ENCODE data around the gene REC8. TPM values are rescaled to one million over a fixed set of nuclear protein-coding genes. Genes with fewer than 3 reads are reported as not detected.

The REC8 gene
- total RNA-seq, 1 experiment from 2014 or later: 0.31 TPM

GRCh38 chr14:24151404-24152080 lies 20.3 kb upstream of the REC8 start:
- in situ Hi-C loops (cut with HindIII; ENCODE audit: low sequenced_read_pairs): no loop called here
- no peak for DNase-seq (ENCODE audit: low spot score)

GRCh38 chr14:24155100-24155499 lies 16.8 kb upstream of the REC8 start:
- DNase-seq (ENCODE audit: low spot score): no peak
- in situ Hi-C loops (cut with HindIII; ENCODE audit: low sequenced_read_pairs): no loop called here

DNA sequence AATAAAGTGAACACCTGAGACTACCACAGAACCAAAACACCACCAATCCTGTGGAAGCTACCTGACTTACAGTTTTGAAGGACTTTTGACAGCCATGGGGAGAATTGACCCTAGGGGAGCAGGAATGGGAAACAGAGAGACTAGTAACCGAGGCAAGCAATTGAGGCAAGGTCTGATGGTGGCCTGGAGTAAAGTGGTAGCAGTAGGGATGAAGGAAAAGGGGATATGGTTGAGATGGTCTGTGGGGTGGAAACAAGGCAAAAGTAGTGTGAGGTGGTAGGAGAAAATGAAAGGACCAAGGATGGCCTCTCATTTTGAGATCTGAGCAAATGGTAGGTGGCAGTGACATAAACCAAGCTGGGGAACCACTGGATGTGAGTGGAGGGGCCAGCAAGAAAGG lies 15.0 kb upstream of the REC8 start:
- in situ Hi-C loops (cut with HindIII; ENCODE audit: low sequenced_read_pairs): no loop called here
- no peak for DNase-seq (ENCODE audit: low spot score)

DNA sequence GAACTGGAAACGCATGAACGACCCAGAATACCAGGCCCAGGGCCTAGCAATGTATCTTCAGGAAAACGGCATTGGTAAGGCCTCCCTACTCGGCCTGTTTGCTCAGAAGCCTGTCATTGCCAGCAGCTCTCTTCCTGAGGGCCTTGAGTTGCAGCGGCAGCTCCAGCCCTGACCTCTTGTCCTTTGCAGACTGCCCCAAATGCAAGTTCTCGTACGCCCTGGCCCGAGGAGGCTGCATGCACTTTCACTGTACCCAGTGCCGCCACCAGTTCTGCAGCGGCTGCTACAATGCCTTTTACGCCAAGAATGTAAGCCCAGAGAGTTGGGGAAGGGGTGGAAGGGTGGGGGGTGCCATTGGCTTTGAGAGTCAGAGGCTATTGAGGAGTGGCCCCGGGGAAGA lies 14.5 kb upstream of the REC8 start:
- in situ Hi-C loops (cut with HindIII; ENCODE audit: low sequenced_read_pairs): no loop called here
- DNase-seq (ENCODE audit: low spot score): no peak

DNA sequence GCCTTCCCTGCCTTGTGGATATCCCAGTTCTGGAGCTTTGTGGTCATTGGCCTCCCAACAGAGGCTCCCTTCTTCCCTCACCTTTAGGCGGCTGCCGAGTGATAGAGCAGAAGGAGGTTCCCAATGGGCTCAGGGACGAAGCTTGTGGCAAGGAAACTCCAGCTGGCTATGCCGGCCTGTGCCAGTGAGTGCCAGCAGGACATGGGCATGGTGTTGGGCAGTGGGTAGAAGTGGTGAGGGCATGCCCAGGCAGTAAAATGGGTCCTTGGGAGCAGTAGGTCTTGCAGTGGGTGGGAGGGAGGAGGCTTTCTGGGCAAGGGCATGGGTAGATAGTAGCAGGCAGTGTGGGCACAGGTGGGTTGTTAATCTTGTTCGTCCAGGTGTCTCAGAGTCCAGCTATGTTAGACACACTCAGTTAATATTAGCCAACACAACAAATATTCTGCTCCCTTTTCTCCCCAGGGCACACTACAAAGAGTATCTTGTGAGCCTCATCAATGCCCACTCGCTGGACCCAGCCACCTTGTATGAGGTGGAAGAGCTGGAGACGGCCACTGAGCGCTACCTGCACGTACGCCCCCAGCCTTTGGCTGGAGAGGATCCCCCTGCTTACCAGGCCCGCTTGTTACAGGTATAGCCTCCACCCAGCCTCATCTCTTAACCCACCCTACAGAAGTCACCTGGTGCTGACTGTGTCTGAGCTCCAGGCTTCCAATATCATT lies 11.9 kb upstream of the REC8 start:
- no peak for DNase-seq (ENCODE audit: low spot score)
- in situ Hi-C loops (cut with HindIII; ENCODE audit: low sequenced_read_pairs): no loop called here

GRCh38 chr14:24160499-24160849 lies 11.4 kb upstream of the REC8 start:
- in situ Hi-C loops (cut with HindIII; ENCODE audit: low sequenced_read_pairs): no loop called here
- no peak for DNase-seq (ENCODE audit: low spot score)

GRCh38 chr14:24160850-24161804 lies 10.8 kb upstream of the REC8 start, which contains the start of gene IRF9:
TSS of gene IRF9 (plus strand) at chr14:24161265. CDS start at chr14:24162145, 880 bp downstream.
- in situ Hi-C loops (cut with HindIII; ENCODE audit: low sequenced_read_pairs): no loop called here
- peak; percentile 90 for DNase-seq (ENCODE audit: low spot score)

- in situ Hi-C loops (cut with HindIII; ENCODE audit: low sequenced_read_pairs): no loop called here
- no peak for DNase-seq (ENCODE audit: low spot score)
Measured at GRCh38 chr14:24162093-24162492, 9.8 kb upstream of the REC8 start.

- DNase-seq (ENCODE audit: low spot score): no peak
- in situ Hi-C loops (cut with HindIII; ENCODE audit: low sequenced_read_pairs): no loop called here
Measured at GRCh38 chr14:24164518-24164991, 7.3 kb upstream of the REC8 start.

GRCh38 chr14:24165785-24166184 lies 6.1 kb upstream of the REC8 start:
- no peak for DNase-seq (ENCODE audit: low spot score)
- in situ Hi-C loops (cut with HindIII; ENCODE audit: low sequenced_read_pairs): no loop called here

- in situ Hi-C loops (cut with HindIII; ENCODE audit: low sequenced_read_pairs): no loop called here
- DNase-seq (ENCODE audit: low spot score): no peak
Measured at GRCh38 chr14:24167469-24168114, 4.3 kb upstream of the REC8 start.

GRCh38 chr14:24172261-24172860 lies 481 bp downstream of the REC8 start:
- DNase-seq (ENCODE audit: low spot score): peak; percentile 39

GRCh38 chr14:24172871-24173281 lies 996 bp downstream of the REC8 start:
- peak; percentile 43 for DNase-seq (ENCODE audit: low spot score)
- in situ Hi-C loops (cut with HindIII; ENCODE audit: low sequenced_read_pairs): no loop called here

More at GRCh38 chr14:24172261-24172860, 481 bp downstream of the REC8 start:
- in situ Hi-C loops (cut with HindIII; ENCODE audit: low sequenced_read_pairs): no loop called here

- in situ Hi-C loops (cut with HindIII; ENCODE audit: low sequenced_read_pairs): no loop called here
Measured at GRCh38 chr14:24176599-24176998, 4.7 kb downstream of the REC8 start.

DNA sequence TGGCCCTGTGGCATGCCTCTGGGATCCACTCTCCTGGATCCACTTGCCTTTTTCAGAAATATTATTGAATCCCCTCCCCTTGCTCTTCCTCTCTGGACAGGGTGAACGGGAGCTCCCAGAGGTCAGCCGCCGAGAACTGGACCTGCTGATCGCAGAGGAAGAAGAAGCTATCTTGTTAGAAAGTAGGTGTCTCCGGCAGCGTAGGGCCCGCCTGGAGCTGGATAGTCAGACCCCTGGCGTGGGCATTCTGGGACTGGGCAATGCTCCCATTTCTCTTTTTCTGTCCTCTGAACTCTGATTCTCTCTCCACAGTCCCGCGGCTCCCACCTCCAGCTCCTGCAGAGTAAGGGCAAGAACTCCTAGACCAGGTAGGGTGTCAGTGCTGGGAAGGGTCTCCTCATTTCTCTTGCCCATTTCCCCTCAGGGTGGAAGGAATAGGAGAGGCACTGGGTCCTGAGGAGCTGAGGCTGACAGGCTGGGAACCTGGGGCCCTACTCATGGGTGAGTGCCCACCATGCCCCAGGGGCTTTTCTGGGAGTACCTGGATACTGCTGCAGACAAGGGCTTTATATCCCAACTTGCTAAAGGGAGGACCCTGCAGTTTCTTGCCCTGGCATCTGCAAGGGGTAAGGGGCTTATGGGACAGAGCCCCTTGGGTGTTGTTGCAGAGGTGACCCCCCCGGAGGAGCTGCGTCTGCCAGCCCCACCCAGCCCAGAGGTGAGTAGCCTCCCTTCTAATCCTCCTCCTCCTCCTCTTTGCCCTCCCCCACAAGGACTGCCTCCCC lies 5.4 kb downstream of the REC8 start:
- in situ Hi-C loops (cut with HindIII; ENCODE audit: low sequenced_read_pairs): no loop called here
- DNase-seq (ENCODE audit: low spot score): no peak

More at GRCh38 chr14:24176599-24176998, 4.7 kb downstream of the REC8 start:
- DNase-seq (ENCODE audit: low spot score): no peak

DNA sequence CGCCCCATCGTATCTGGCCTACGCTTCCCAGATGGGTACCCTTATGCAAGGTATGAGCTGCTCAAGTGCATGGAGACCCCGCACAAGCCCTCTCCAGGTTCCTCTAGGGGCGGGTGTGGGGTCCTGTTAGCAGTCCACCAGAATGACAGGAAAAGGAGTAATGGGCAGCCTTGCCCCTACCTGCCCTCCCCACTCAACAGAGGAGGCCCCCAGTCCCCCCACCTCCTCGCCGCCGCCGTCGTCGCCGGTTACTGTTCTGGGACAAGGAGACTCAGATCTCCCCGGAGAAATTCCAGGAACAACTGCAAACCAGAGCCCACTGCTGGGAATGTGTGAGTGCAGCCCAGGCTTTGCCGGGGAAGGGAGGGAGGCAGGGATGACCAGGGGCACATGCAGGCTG lies 6.0 kb downstream of the REC8 start:
- no peak for DNase-seq (ENCODE audit: low spot score)
- in situ Hi-C loops (cut with HindIII; ENCODE audit: low sequenced_read_pairs): no loop called here

- no peak for DNase-seq (ENCODE audit: low spot score)
- in situ Hi-C loops (cut with HindIII; ENCODE audit: low sequenced_read_pairs): no loop called here
Measured at GRCh38 chr14:24178399-24179178, 6.7 kb downstream of the REC8 start.

Measured in G401 (cell line).